ENCODE results near the gene CAMTA1.

- TF ChIP-seq CTCF (IDR thresholded peaks at IDR 0.05) (no peak), POLR2AphosphoS5 (IDR thresholded peaks at IDR 0.05; ENCODE audit: insufficient read depth in 1 of 2, low read depth in 1 of 2) (no peak), POLR2A (IDR thresholded peaks at IDR 0.05) (no peak)
Observed at GRCh38 chr1:7405844-7406500, 620.7 kb downstream of the CAMTA1 start.
